C4-2B (cell line): Measurements from ENCODE around the gene RGS9.

Experiments
- CTCF ChIP-seq: fragments of 450-650 bp; conservative IDR thresholded peaks from 2 replicates; pipeline ENCODE4 v1.5.1; 2017; ENCODE audit warnings: mild to moderate bottlenecking
- ZFX ChIP-seq: fragments of 450-650 bp; IDR thresholded peaks from 2 replicates; pipeline ENCODE4 v1.6.1; 2017

GRCh38 chr17:65261152-65261551, 124.0 kb downstream of the RGS9 start:
- TF ChIP-seq CTCF (no peak), ZFX (no peak)
